Upper lobe of left lung (tissue), 4 donors: ENCODE measurements around the gene ME3.
"Not testable (repeated sequence)": the region's sequence is repeated elsewhere in the genome, so short reads cannot be mapped to it uniquely, and the experiment has no call there.

Experiments used
- EP300 ChIP-seq, 4 donors: sonication (generic); formaldehyde crosslinking; IDR thresholded peaks; one replicate each; pipeline ENCODE4 v1.5.1; 2017; ENCODE audit warnings: antibody characterized with exemption in 4 of 4, control low read depth in 2 of 4
- POLR2A ChIP-seq, 4 donors: fragments of 450-650 bp; IDR thresholded peaks; one replicate each; pipeline ENCODE4 v1.5.1; 2016 to 2017; ENCODE audit warnings: antibody characterized with exemption in 4 of 4, mild to moderate bottlenecking in 2 of 4
- POLR2AphosphoS5 ChIP-seq, 2 donors: sonication (generic); formaldehyde crosslinking; IDR thresholded peaks; one replicate each; pipeline ENCODE4 v1.5.1; 2017; ENCODE audit warnings: antibody characterized with exemption in 2 of 2
- TF ChIP-seq, protein P1 (sequence below), 6 experiments: fragments of 450-650 bp in 4 of 6; fragments of 200-600 bp in 2 of 6; sonication (generic) in 2 of 6; IDR thresholded peaks; one replicate each; pipeline ENCODE4 v1.5.1; 2016 to 2019; ENCODE audit warnings: antibody characterized with exemption in 6 of 6

DNA sequence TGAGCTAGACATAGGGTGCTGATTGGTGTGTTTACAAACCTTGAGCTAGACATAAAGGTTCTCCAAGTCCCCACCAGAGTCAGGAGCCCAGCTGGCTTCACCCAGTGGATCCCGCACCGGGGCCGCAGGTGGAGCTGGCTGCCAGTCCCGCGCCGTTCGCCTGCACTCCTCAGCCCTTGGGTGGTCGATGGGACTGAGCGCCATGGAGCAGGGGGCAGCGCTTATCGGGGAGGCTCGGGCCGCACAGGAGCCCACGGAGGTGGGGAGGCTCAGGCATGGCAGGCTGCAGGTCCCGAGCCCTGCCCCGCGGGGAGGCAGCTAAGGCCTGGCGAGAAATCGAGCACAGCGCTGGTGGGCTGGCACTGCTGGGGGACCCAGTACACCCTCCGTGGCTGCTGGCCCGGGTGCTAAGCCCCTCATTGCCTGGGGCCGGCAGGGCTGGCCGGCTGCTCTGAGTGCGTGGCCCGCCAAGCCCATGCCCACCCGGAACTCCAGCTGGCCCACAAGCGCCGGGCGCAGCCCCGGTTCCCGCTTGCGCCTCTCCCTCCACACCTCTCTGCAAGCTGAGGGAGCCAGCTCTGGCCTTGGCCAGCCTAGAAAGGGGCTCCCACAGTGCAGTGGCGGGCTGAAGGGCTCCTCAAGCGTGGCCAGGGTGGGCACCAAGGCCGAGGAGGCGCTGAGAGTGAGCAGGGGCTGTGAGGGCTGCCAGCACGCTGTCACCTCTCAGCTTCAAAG is 238.9 kb downstream of the ME3 start:
- TF ChIP-seq POLR2A, POLR2AphosphoS5, EP300 (IDR thresholded peaks at IDR 0.05): not testable (repeated sequence)
- TF ChIP-seq, protein P1, sequence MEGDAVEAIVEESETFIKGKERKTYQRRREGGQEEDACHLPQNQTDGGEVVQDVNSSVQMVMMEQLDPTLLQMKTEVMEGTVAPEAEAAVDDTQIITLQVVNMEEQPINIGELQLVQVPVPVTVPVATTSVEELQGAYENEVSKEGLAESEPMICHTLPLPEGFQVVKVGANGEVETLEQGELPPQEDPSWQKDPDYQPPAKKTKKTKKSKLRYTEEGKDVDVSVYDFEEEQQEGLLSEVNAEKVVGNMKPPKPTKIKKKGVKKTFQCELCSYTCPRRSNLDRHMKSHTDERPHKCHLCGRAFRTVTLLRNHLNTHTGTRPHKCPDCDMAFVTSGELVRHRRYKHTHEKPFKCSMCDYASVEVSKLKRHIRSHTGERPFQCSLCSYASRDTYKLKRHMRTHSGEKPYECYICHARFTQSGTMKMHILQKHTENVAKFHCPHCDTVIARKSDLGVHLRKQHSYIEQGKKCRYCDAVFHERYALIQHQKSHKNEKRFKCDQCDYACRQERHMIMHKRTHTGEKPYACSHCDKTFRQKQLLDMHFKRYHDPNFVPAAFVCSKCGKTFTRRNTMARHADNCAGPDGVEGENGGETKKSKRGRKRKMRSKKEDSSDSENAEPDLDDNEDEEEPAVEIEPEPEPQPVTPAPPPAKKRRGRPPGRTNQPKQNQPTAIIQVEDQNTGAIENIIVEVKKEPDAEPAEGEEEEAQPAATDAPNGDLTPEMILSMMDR (IDR thresholded peaks at IDR 0.05) = not testable (repeated sequence)
